ENCODE measurements around the gene SNX7. TPM values are rescaled to one million over a fixed set of nuclear protein-coding genes. Genes with fewer than 3 reads are reported as not detected.

The SNX7 gene
- total and polyA plus RNA-seq, 7 donors: 1.6 to 4.1 (median 1.8) TPM

- H3K27me3 ChIP-seq (ENCODE audit: insufficient read depth in 3 of 3, low read length in 2 of 3): no peaks in the 10 kb centered on the region
- no peak overlapping the region for H3K4me3 ChIP-seq
- H3K36me3 ChIP-seq (ENCODE audit: insufficient read depth in 1 of 2, low read depth in 1 of 2): no peaks in the 10 kb centered on the region
- H3K27ac ChIP-seq: no peak overlapping the region
- DNase-seq (no peak), ATAC-seq (no peak)
- 53 to 61% (median 56%) methylated on average over 3 of the region's 3 CpGs for WGBS, 3 donors
- no peaks in the 10 kb centered on the region for H3K9me3 ChIP-seq
- intact Hi-C loops (cut with DNase I): no loop called here
- no peaks in the 10 kb centered on the region for H3K4me1 ChIP-seq
- TF ChIP-seq CTCF (IDR thresholded peaks at IDR 0.05): no peak
These were observed 102.1 kb downstream of the SNX7 start for GRCh38 chr1:98763488-98764150.

- no peak overlapping the region for H3K27ac ChIP-seq
- H3K4me1 ChIP-seq: no peaks in the 10 kb centered on the region
- ATAC-seq (no peak), DNase-seq (no peak)
- H3K4me3 ChIP-seq: no peak overlapping the region
- 0 to 56% (median 53%) methylated on average over 1 of the region's 1 CpG for WGBS, 3 donors
- intact Hi-C loops (cut with DNase I): no loop called here
- H3K9me3 ChIP-seq: no peaks in the 10 kb centered on the region
- no peak for TF ChIP-seq CTCF (IDR thresholded peaks at IDR 0.05)
- H3K27me3 ChIP-seq (ENCODE audit: insufficient read depth in 3 of 3, low read length in 2 of 3): no peaks in the 10 kb centered on the region
- no peaks in the 10 kb centered on the region for H3K36me3 ChIP-seq (ENCODE audit: insufficient read depth in 1 of 2, low read depth in 1 of 2)
These were observed 103.0 kb downstream of the SNX7 start for GRCh38 chr1:98764485-98764884.

- 92 to 98% (median 93%) methylated on average over 4 of the region's 4 CpGs for WGBS, 3 donors
- Histone ChIP-seq H3K27ac (no peak overlapping the region), H3K27me3 (ENCODE audit: insufficient read depth in 3 of 3, low read length in 2 of 3) (no peaks in the 10 kb centered on the region), H3K36me3 (ENCODE audit: insufficient read depth in 1 of 2, low read depth in 1 of 2) (no peaks in the 10 kb centered on the region), H3K4me1 (no peaks in the 10 kb centered on the region), H3K4me3 (no peak overlapping the region), H3K9me3 (no peaks in the 10 kb centered on the region)
- ATAC-seq: no peak
- intact Hi-C loops (cut with DNase I): no loop called here
- no peak for DNase-seq
- no peak for TF ChIP-seq CTCF (IDR thresholded peaks at IDR 0.05)
These were observed 104.7 kb downstream of the SNX7 start for GRCh38 chr1:98766255-98766654.

- intact Hi-C loops (cut with DNase I): no loop called here
- Histone ChIP-seq H3K27me3 (ENCODE audit: insufficient read depth in 3 of 3, low read length in 2 of 3) (no peaks in the 10 kb centered on the region), H3K27ac (no peak overlapping the region), H3K4me1 (no peaks in the 10 kb centered on the region), H3K9me3 (no peaks in the 10 kb centered on the region), H3K4me3 (no peak overlapping the region), H3K36me3 (ENCODE audit: insufficient read depth in 1 of 2, low read depth in 1 of 2) (no peaks in the 10 kb centered on the region)
- ATAC-seq (no peak), DNase-seq (no peak)
- TF ChIP-seq CTCF (IDR thresholded peaks at IDR 0.05): no peak
- WGBS, 3 donors: 34 to 45% (median 37%) methylated on average over 3 of the region's 3 CpGs
These were observed 107.6 kb downstream of the SNX7 start for GRCh38 chr1:98769162-98769561.

GRCh38 chr1:98781906-98782305 lies 120.4 kb downstream of the SNX7 start:
- Histone ChIP-seq H3K36me3 (ENCODE audit: insufficient read depth in 1 of 2, low read depth in 1 of 2) (no peaks in the 10 kb centered on the region), H3K4me3 (no peak overlapping the region), H3K27me3 (ENCODE audit: insufficient read depth in 3 of 3, low read length in 2 of 3) (no peaks in the 10 kb centered on the region), H3K9me3 (no peaks in the 10 kb centered on the region), H3K27ac (no peak overlapping the region), H3K4me1 (no peaks in the 10 kb centered on the region)
- DNase-seq (no peak), ATAC-seq (no peak)
- no peak for TF ChIP-seq CTCF (IDR thresholded peaks at IDR 0.05)
- intact Hi-C loops (cut with DNase I): no loop called here
- WGBS, 3 donors: 67 to 75% (median 74%) methylated on average over 2 of the region's 2 CpGs

All from psoas muscle (tissue), 8 donors.